ENCODE data around the gene TKTL1.
"Not testable (repeated sequence)": the region's sequence is repeated elsewhere in the genome, so short reads cannot be mapped to it uniquely, and the experiment has no call there.

DNA sequence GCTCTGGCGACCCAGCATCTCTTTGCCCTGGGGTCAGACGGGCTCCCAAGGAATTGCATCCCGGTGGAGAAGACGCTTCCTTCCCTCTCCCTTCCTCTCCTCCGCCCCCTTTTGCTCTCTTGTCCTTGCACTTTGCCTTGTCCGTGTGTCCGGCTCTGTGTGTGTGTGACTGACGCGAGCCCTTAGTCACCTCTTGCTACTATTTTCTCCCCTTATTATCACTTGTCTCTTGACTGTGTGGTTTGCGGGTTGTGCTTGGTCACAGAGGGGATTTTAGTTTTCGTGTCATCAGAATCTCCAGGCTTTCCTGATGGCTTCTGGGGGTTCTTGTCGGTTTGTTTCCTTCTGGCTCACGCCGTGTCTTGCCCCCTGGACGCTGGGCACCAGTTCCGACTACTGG lies 47.5 kb downstream of the TKTL1 start:
- not testable (repeated sequence) for TF ChIP-seq EZH2phosphoT487 (conservative IDR thresholded peaks at IDR 0.05; ENCODE audit: low read length)
- TF ChIP-seq, protein P1, sequence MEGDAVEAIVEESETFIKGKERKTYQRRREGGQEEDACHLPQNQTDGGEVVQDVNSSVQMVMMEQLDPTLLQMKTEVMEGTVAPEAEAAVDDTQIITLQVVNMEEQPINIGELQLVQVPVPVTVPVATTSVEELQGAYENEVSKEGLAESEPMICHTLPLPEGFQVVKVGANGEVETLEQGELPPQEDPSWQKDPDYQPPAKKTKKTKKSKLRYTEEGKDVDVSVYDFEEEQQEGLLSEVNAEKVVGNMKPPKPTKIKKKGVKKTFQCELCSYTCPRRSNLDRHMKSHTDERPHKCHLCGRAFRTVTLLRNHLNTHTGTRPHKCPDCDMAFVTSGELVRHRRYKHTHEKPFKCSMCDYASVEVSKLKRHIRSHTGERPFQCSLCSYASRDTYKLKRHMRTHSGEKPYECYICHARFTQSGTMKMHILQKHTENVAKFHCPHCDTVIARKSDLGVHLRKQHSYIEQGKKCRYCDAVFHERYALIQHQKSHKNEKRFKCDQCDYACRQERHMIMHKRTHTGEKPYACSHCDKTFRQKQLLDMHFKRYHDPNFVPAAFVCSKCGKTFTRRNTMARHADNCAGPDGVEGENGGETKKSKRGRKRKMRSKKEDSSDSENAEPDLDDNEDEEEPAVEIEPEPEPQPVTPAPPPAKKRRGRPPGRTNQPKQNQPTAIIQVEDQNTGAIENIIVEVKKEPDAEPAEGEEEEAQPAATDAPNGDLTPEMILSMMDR (IDR thresholded peaks at IDR 0.05; ENCODE audit: insufficient read depth, low read length, poor library complexity, severe bottlenecking), result not testable (repeated sequence)
